ENCODE measurements around the gene ANO7. TPM values are rescaled to one million over a fixed set of nuclear protein-coding genes. Genes with fewer than 3 reads are reported as not detected.

The ANO7 gene
- total RNA-seq, 1 experiment from 2014 or later: 5.2 TPM

DNA sequence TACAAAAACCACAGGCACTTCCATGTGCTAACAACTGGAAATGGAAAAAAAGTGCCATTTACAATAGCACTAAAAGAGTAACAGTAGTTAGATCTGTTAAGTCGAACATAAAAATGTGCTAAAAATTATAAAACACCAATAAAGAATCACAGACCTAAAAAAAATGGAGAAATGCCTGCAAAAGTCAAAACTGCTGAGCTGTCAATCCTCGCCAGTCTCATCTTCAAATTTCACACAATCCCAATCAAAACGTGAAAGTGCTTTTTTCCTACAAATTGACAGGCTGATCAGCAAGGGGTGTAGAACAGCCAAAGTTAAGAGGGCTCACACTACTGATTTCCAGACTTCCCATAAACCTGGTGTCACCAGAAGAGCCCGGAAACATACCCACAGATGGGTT lies 53.2 kb downstream of the ANO7 start:
- H3K4me1 Mint-ChIP-seq: no peaks in the 10 kb centered on the region
- no peak overlapping the region for H3K4me2 ChIP-seq (ENCODE audit: insufficient read depth, insufficient read length, low read length)
- H3K23me2 ChIP-seq (ENCODE audit: insufficient read length, low read depth, low read length, poor library complexity, severe bottlenecking): no peaks in the 10 kb centered on the region
- H3K4me3 Mint-ChIP-seq: no peak overlapping the region
- H3K27ac Mint-ChIP-seq: no peak overlapping the region
- DNase-seq: no peak
- peaks cover 3% of the 10 kb centered on the region for H3K79me1 ChIP-seq (ENCODE audit: insufficient read depth, low read depth, low read length, poor library complexity, severe bottlenecking)
- no peak overlapping the region for H3K27ac ChIP-seq (ENCODE audit: insufficient read length, low read depth, low read length)
- H2BK120ac ChIP-seq (ENCODE audit: low read depth, low read length, poor library complexity, severe bottlenecking): no peak overlapping the region
- H3K27me3 ChIP-seq (ENCODE audit: insufficient read depth, low read length): no peaks in the 10 kb centered on the region
- no peak overlapping the region for H3K56ac ChIP-seq (ENCODE audit: insufficient read length, low read depth, low read length)
- TF ChIP-seq, protein P1, sequence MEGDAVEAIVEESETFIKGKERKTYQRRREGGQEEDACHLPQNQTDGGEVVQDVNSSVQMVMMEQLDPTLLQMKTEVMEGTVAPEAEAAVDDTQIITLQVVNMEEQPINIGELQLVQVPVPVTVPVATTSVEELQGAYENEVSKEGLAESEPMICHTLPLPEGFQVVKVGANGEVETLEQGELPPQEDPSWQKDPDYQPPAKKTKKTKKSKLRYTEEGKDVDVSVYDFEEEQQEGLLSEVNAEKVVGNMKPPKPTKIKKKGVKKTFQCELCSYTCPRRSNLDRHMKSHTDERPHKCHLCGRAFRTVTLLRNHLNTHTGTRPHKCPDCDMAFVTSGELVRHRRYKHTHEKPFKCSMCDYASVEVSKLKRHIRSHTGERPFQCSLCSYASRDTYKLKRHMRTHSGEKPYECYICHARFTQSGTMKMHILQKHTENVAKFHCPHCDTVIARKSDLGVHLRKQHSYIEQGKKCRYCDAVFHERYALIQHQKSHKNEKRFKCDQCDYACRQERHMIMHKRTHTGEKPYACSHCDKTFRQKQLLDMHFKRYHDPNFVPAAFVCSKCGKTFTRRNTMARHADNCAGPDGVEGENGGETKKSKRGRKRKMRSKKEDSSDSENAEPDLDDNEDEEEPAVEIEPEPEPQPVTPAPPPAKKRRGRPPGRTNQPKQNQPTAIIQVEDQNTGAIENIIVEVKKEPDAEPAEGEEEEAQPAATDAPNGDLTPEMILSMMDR (conservative IDR thresholded peaks at IDR 0.05): no peak
- H4K20me1 ChIP-seq (ENCODE audit: control insufficient read depth, insufficient read depth, insufficient read length): no peaks in the 10 kb centered on the region
- H4K8ac ChIP-seq (replicated peaks; ENCODE audit: insufficient read length, low read depth, low read length): no peak overlapping the region
- peaks cover 64 to 96% (median 91%) of the 10 kb centered on the region in 3 experiments for H3K36me3 Mint-ChIP-seq (ENCODE audit: insufficient read depth in 1 of 3, low read depth in 3 of 3)
- no peak overlapping the region for H3T11ph ChIP-seq (ENCODE audit: low read length)
- no peak overlapping the region for H2BK12ac ChIP-seq (ENCODE audit: insufficient read length, low read depth, low read length)
- no peak overlapping the region for H2BK20ac ChIP-seq (ENCODE audit: low read depth, low read length, poor library complexity, severe bottlenecking)
- no peak overlapping the region for H3K9ac ChIP-seq (ENCODE audit: extremely low read depth, insufficient read length, low read length)
- no peak overlapping the region for H3K23ac ChIP-seq (ENCODE audit: insufficient read length, low read depth, low read length)
- H2AK5ac ChIP-seq (ENCODE audit: insufficient read length, low read length): no peak overlapping the region
- no peak overlapping the region for H2AFZ ChIP-seq (ENCODE audit: low read length)
- H3K4ac ChIP-seq (ENCODE audit: low read depth, low read length): no peak overlapping the region
- no peaks in the 10 kb centered on the region for H3K9me3 Mint-ChIP-seq
- no CpG with 5 or more reads among the region's 4 CpGs for WGBS (ENCODE audit: extremely low coverage, insufficient read length, low lambda C conversion rate)
- no peak overlapping the region for H3K18ac ChIP-seq (ENCODE audit: insufficient read length, low read depth, low read length)
- no peak overlapping the region for H2BK5ac ChIP-seq (ENCODE audit: insufficient read length, low read length)
- H3K9me3 ChIP-seq (ENCODE audit: control insufficient read depth, low read depth, low read length): no peaks in the 10 kb centered on the region
- no peaks in the 10 kb centered on the region for H3K27me3 Mint-ChIP-seq (ENCODE audit: low read depth)
- no peak overlapping the region for H4K91ac ChIP-seq (ENCODE audit: insufficient read length, low read depth, low read length)
- H3K79me2 ChIP-seq (ENCODE audit: insufficient read depth, low read length): no peaks in the 10 kb centered on the region
- no peak overlapping the region for H2BK15ac ChIP-seq (ENCODE audit: low read depth, low read length)
- no peaks in the 10 kb centered on the region for H3K4me1 ChIP-seq (ENCODE audit: insufficient read depth, low read length)
- no peak overlapping the region for H3K14ac ChIP-seq (ENCODE audit: insufficient read depth, low read length)
- no peak overlapping the region for H4K5ac ChIP-seq (ENCODE audit: insufficient read length, low read depth, low read length)
